ENCODE data around the gene GSDMA. TPM values are rescaled to one million over a fixed set of nuclear protein-coding genes. Genes with fewer than 3 reads are reported as not detected.

The GSDMA gene
- total and polyA plus RNA-seq, 10 of the 15 experiments (the other 5 are each of a cell fraction or from before 2014, with no cell fraction given) = 0.04 to 0.11 TPM; not detected in 8

GRCh38 chr17:39975801-39976200, 13.0 kb downstream of the GSDMA start:
- Histone ChIP-seq H3K4me3 (no peak overlapping the region), H3K4me1 (ENCODE audit: control insufficient read depth, insufficient read depth, low read length) (peaks cover 6% of the 10 kb centered on the region), H3K4me2 (ENCODE audit: control insufficient read depth, insufficient read depth) (no peak overlapping the region), H3K27me3 (replicated peaks in 1 of 2; ENCODE audit: control insufficient read depth in 2 of 2, insufficient read depth in 2 of 2, low read length in 1 of 2) (peaks cover 0 to 4% of the 10 kb centered on the region in 2 experiments; a peak in 2 of 4 replicates), H3K27ac (ENCODE audit: control insufficient read depth, insufficient read depth) (no peak overlapping the region), H3K9me3 (replicated peaks; ENCODE audit: control insufficient read depth, insufficient read depth, low read length) (no peaks in the 10 kb centered on the region), H2AFZ (ENCODE audit: control insufficient read depth, low read depth, low read length) (no peak overlapping the region), H4K20me1 (ENCODE audit: control insufficient read depth, insufficient read depth) (no peaks in the 10 kb centered on the region), H3K36me3 (ENCODE audit: control insufficient read depth in 2 of 2, insufficient read depth in 2 of 2, low read length in 1 of 2) (no peaks in the 10 kb centered on the region), H3K9ac (ENCODE audit: control insufficient read depth, insufficient read depth, low read length) (no peak overlapping the region), H3K79me2 (ENCODE audit: control insufficient read depth, insufficient read depth, low read length) (peaks cover 2% of the 10 kb centered on the region)
- CTCF ChIA-PET = interaction anchor here (0.6 to 9.0 kb wide), 6 partner anchors 19 to 354 kb away, joined by 3 to 120 read pairs (median 4); no protein-coding TSS in a partner anchor
- TF ChIP-seq, protein P1, sequence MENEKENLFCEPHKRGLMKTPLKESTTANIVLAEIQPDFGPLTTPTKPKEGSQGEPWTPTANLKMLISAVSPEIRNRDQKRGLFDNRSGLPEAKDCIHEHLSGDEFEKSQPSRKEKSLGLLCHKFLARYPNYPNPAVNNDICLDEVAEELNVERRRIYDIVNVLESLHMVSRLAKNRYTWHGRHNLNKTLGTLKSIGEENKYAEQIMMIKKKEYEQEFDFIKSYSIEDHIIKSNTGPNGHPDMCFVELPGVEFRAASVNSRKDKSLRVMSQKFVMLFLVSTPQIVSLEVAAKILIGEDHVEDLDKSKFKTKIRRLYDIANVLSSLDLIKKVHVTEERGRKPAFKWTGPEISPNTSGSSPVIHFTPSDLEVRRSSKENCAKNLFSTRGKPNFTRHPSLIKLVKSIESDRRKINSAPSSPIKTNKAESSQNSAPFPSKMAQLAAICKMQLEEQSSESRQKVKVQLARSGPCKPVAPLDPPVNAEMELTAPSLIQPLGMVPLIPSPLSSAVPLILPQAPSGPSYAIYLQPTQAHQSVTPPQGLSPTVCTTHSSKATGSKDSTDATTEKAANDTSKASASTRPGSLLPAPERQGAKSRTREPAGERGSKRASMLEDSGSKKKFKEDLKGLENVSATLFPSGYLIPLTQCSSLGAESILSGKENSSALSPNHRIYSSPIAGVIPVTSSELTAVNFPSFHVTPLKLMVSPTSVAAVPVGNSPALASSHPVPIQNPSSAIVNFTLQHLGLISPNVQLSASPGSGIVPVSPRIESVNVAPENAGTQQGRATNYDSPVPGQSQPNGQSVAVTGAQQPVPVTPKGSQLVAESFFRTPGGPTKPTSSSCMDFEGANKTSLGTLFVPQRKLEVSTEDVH (IDR thresholded peaks at IDR 0.05; ENCODE audit: low read depth, partially characterized antibody) = no peak
- TF ChIP-seq BRCA1 (IDR thresholded peaks at IDR 0.05; ENCODE audit: low read depth, low read length) (no peak), MTA3 (IDR thresholded peaks at IDR 0.05; ENCODE audit: borderline replicate concordance, low read length) (no peak), FOXM1 (IDR thresholded peaks at IDR 0.05; ENCODE audit: low read depth, low read length) (no peak), HDAC2 (IDR thresholded peaks at IDR 0.05) (no peak), TCF3 (IDR thresholded peaks at IDR 0.05; ENCODE audit: borderline replicate concordance, insufficient read depth, low read depth, low read length) (no peak), POU2F2 (IDR thresholded peaks at IDR 0.05; ENCODE audit: borderline replicate concordance, low read depth, low read length) (no peak), POLR2AphosphoS5 (IDR thresholded peaks at IDR 0.05; ENCODE audit: low read length) (no peak), RCOR1 (conservative IDR thresholded peaks at IDR 0.05; ENCODE audit: low read depth, low read length) (no peak), ZNF24 (IDR thresholded peaks at IDR 0.05) (no peak), CREB1 (IDR thresholded peaks at IDR 0.05; ENCODE audit: low read depth) (no peak), TAF1 (IDR thresholded peaks at IDR 0.05; ENCODE audit: borderline replicate concordance, low read depth, low read length) (no peak)
- in situ Hi-C loops (cut with MboI) (no loop called here), intact Hi-C loops (cut with micrococcal nuclease; ENCODE audit: unreplicated experiment) (no loop called here)
- FAIRE-seq (no peak), DNase-seq (ENCODE audit: low read depth, low spot score) (no peak), ATAC-seq (no peak)
- RAD21 ChIA-PET (ENCODE audit: unreplicated experiment) = interaction anchor here (0.5 to 1.0 kb wide), 3 partner anchors 103 to 197 kb away, joined by 3 read pairs; no protein-coding TSS in a partner anchor
- BruUV-seq (replicated peaks) = no TSS peak
- SMC1A ChIA-PET (ENCODE audit: uncharacterized antibody, unreplicated experiment) = interaction anchor here (2.0 to 2.8 kb wide), 3 partner anchors 18 to 103 kb away, joined by 8 to 19 read pairs (median 9); no protein-coding TSS in a partner anchor
- 73% methylated on average over 4 of the region's 4 CpGs for WGBS (ENCODE audit: insufficient coverage, insufficient replicate concordance, low lambda C conversion rate, missing lambda C conversion rate)
- POLR2A ChIA-PET = interaction anchor here (0.5 to 0.9 kb wide), 3 partner anchors 17 to 232 kb away, joined by 3 to 4 read pairs (median 3); no protein-coding TSS in a partner anchor

All from GM12878 (cell line).